Stimulated activated CD8-positive, alpha-beta memory T cell treated with anti-CD3 and anti-CD28 coated beads, Interleukin-15, amount 100 ng/mL, for 48 hours (primary cell): Measurements from ENCODE around the gene ZNF213.
"Not testable (repeated sequence)": the region's sequence is repeated elsewhere in the genome, so short reads cannot be mapped to it uniquely, and the experiment has no call there.

Source experiments
- DNase-seq, 2 donors: peaks; one replicate each; pipeline ENCODE4 v3.0.0-alpha.2; 2020; ENCODE audit warnings: low read depth in 2 of 2

Gene ZNF213

GRCh38 chr16:3129137-3130131, 5.4 kb upstream of the ZNF213 start:
- DNase-seq, result peak; percentile 60 to 63

- no peak for DNase-seq
These were observed 3.0 kb upstream of the ZNF213 start for GRCh38 chr16:3131755-3132377.

- DNase-seq, result no peak
These were observed 985 bp upstream of the ZNF213 start for GRCh38 chr16:3133844-3134243.

- no peak for DNase-seq
These were observed 392 bp downstream of the ZNF213 start for GRCh38 chr16:3135126-3135715.

GRCh38 chr16:3137267-3137666, 2.4 kb downstream of the ZNF213 start:
- no peak for DNase-seq

- DNase-seq, result no peak
These were observed 3.5 kb downstream of the ZNF213 start for GRCh38 chr16:3138342-3138741.

- no peak for DNase-seq
These were observed 4.1 kb downstream of the ZNF213 start for GRCh38 chr16:3138823-3139426.

GRCh38 chr16:3139561-3139960, 4.7 kb downstream of the ZNF213 start:
- DNase-seq, result not testable (repeated sequence)

- DNase-seq, result no peak
These were observed 6.0 kb downstream of the ZNF213 start for GRCh38 chr16:3140603-3141427.

GRCh38 chr16:3141781-3142311, 7.0 kb downstream of the ZNF213 start:
- DNase-seq, result no peak

GRCh38 chr16:3142327-3142726, 7.5 kb downstream of the ZNF213 start:
- no peak for DNase-seq

- no peak for DNase-seq
These were observed 7.9 kb downstream of the ZNF213 start for GRCh38 chr16:3142770-3143169.

- no peak for DNase-seq
These were observed 8.4 kb downstream of the ZNF213 start for GRCh38 chr16:3143189-3143588.

- DNase-seq, result no peak
These were observed 8.9 kb downstream of the ZNF213 start for GRCh38 chr16:3143598-3144320.

GRCh38 chr16:3144321-3144983, 9.6 kb downstream of the ZNF213 start:
- no peak for DNase-seq

GRCh38 chr16:3145151-3145550, 10.3 kb downstream of the ZNF213 start:
- DNase-seq, result no peak

- no peak for DNase-seq
These were observed 10.8 kb downstream of the ZNF213 start for GRCh38 chr16:3145660-3146059.

- DNase-seq, result no peak
These were observed 12.4 kb downstream of the ZNF213 start for GRCh38 chr16:3147046-3147756.

- no peak for DNase-seq
These were observed 12.9 kb downstream of the ZNF213 start for GRCh38 chr16:3147757-3148104.
